IMR-90 (cell line): ENCODE results near the gene PIR. TPM values are rescaled to one million over a fixed set of nuclear protein-coding genes. Genes with fewer than 3 reads are reported as not detected.

Source experiments
- ATAC-seq: fragments of 200-7000 bp; cut with Tn5 transposase; 2 replicates; pipeline ENCODE4 v1.9.1; 2020; ENCODE audit warnings: low read depth, mild to moderate bottlenecking, moderate library complexity
- BruUV-seq: library from RNA; stranded (reverse); fragments of 400-500 nt; replicated peaks from 2 replicates; lab custom pipeline; 2021; lab: Mats Ljungman, UMichigan
- CTCF ChIA-PET: fragments of 300-600 bp; formaldehyde crosslinking; extraction: SDS; loops from one replicate; lab custom pipeline; 2021; ENCODE audit warnings: antibody characterized with exemption; lab: Yijun Ruan, JAX
- POLR2A ChIA-PET: fragments of 300-600 bp; sonication (Branson Sonifier 250); formaldehyde crosslinking; loops from one replicate; lab custom pipeline; 2022; ENCODE audit warnings: antibody characterized with exemption; ENCODE audit not compliant: unreplicated experiment; lab: Charles Lee
- DNase-seq: peaks from one replicate; pipeline ENCODE4 v3.0.0; 2013
- H2AFZ ChIP-seq: replicated peaks from 2 replicates; pipeline ENCODE3; 2013; ENCODE audit warnings: low read length, mild to moderate bottlenecking; ENCODE audit not compliant: poor library complexity
- H2AK5ac ChIP-seq: 2 replicates; pipeline ENCODE4 v1.6.1; 2013; ENCODE audit warnings: low read depth, low read length, inconsistent platforms
- H2AK9ac ChIP-seq: replicated peaks from 2 replicates; pipeline ENCODE3; 2013; ENCODE audit warnings: mild to moderate bottlenecking, low read depth, low read length, moderate library complexity; ENCODE audit not compliant: poor library complexity
- H2BK120ac ChIP-seq: 2 replicates; pipeline ENCODE4 v1.6.1; 2013; ENCODE audit warnings: low read depth, low read length, inconsistent platforms
- H2BK15ac ChIP-seq: 3 replicates; pipeline ENCODE4 v1.6.1; 2013; ENCODE audit warnings: low read depth, low read length, inconsistent platforms
- H2BK20ac ChIP-seq: 2 replicates; pipeline ENCODE4 v1.6.1; 2013; ENCODE audit warnings: low read depth, mild to moderate bottlenecking, inconsistent platforms, low read length, moderate library complexity
- H2BK5ac ChIP-seq: 2 replicates; pipeline ENCODE4 v1.6.1; 2013; ENCODE audit warnings: mild to moderate bottlenecking, low read depth, low read length, inconsistent platforms; ENCODE audit not compliant: poor library complexity, severe bottlenecking
- H3K14ac ChIP-seq: replicated peaks from 2 replicates; pipeline ENCODE4 v1.6.1; 2013; ENCODE audit warnings: low read depth, low read length, inconsistent platforms
- H3K18ac ChIP-seq: 2 replicates; pipeline ENCODE4 v1.6.1; 2013; ENCODE audit warnings: low read depth, low read length, control low read depth
- H3K23ac ChIP-seq: 2 replicates; pipeline ENCODE4 v1.6.1; 2013; ENCODE audit warnings: low read depth, low read length, inconsistent platforms
- H3K27ac ChIP-seq: 2 replicates; pipeline ENCODE4 v1.5.1; 2013; ENCODE audit warnings: mild to moderate bottlenecking, control low read depth, low read length; ENCODE audit not compliant: insufficient read depth
- H3K27me3 ChIP-seq: 2 replicates; pipeline ENCODE4 v1.6.1; 2013; ENCODE audit warnings: low read length; ENCODE audit not compliant: control insufficient read depth, insufficient read depth
- H3K36me3 ChIP-seq: 2 replicates; pipeline ENCODE4 v1.6.1; 2013; ENCODE audit warnings: low read length, mixed read lengths; ENCODE audit not compliant: control insufficient read depth, insufficient read depth
- H3K4ac ChIP-seq: 2 replicates; pipeline ENCODE4 v1.6.1; 2013; ENCODE audit warnings: low read depth, low read length, inconsistent platforms
- H3K4me1 ChIP-seq: 2 replicates; pipeline ENCODE4 v1.6.1; 2013; ENCODE audit warnings: low read length, mixed read lengths; ENCODE audit not compliant: control insufficient read depth, insufficient read depth
- H3K4me2 ChIP-seq: 2 replicates; pipeline ENCODE4 v1.6.1; 2013; ENCODE audit warnings: low read depth, mild to moderate bottlenecking, control low read depth, low read length, moderate library complexity
- H3K4me3 ChIP-seq: 2 replicates; pipeline ENCODE4 v1.5.1; 2013; ENCODE audit warnings: low read depth, mild to moderate bottlenecking, control low read depth, low read length, moderate library complexity; ENCODE audit not compliant: insufficient read depth
- H3K56ac ChIP-seq: 2 replicates; pipeline ENCODE4 v1.6.1; 2013; ENCODE audit warnings: low read length, inconsistent platforms; ENCODE audit not compliant: insufficient read depth; ENCODE audit errors: extremely low read depth
- H3K79me1 ChIP-seq, 2 experiments: 2 replicates each; pipeline ENCODE4 v1.6.1; 2013; ENCODE audit warnings: low read length in 2 of 2, inconsistent platforms in 1 of 2, low read depth in 1 of 2
- H3K9ac ChIP-seq: 2 replicates; pipeline ENCODE4 v1.6.1; 2013; ENCODE audit warnings: low read depth, low read length, control low read depth
- H3K9me1 ChIP-seq: 2 replicates; pipeline ENCODE4 v1.6.1; 2013; ENCODE audit warnings: low read length, inconsistent platforms; ENCODE audit not compliant: insufficient read depth
- H3K9me3 ChIP-seq: 2 replicates; pipeline ENCODE4 v1.6.1; 2013; ENCODE audit warnings: low read length; ENCODE audit not compliant: control insufficient read depth, insufficient read depth
- H4K20me1 ChIP-seq: 2 replicates; pipeline ENCODE4 v1.6.1; 2013; ENCODE audit warnings: low read length, inconsistent platforms; ENCODE audit not compliant: insufficient read depth
- H4K5ac ChIP-seq: 2 replicates; pipeline ENCODE4 v1.6.1; 2013; ENCODE audit warnings: mild to moderate bottlenecking, low read depth, low read length, control low read depth
- H4K8ac ChIP-seq, 2 experiments: 2 replicates each; pipeline ENCODE4 v1.6.1; 2013; ENCODE audit warnings: low read depth in 2 of 2, low read length in 2 of 2, control low read depth in 1 of 2, inconsistent platforms in 1 of 2
- H4K91ac ChIP-seq: 2 replicates; pipeline ENCODE4 v1.6.1; 2013; ENCODE audit warnings: low read depth, low read length, inconsistent platforms; ENCODE audit not compliant: insufficient read depth
- BHLHE40 ChIP-seq: fragments of 150-350 bp; IDR thresholded peaks from 2 replicates; pipeline ENCODE4 v1.6.1; 2016; ENCODE audit warnings: mild to moderate bottlenecking, low read depth, low read length
- CHD1 ChIP-seq: IDR thresholded peaks from 2 replicates; pipeline ENCODE4 v1.6.1; 2012; ENCODE audit warnings: low read depth, low read length, improper control_type of control experiment
- FOS ChIP-seq: fragments of 150-350 bp; IDR thresholded peaks from 2 replicates; pipeline ENCODE4 v1.6.1; 2016; ENCODE audit warnings: low read depth, low read length
- MAFK ChIP-seq: IDR thresholded peaks from 2 replicates; pipeline ENCODE4 v1.6.1; 2012; ENCODE audit warnings: low read depth, low read length, improper control_type of control experiment
- MAZ ChIP-seq: IDR thresholded peaks from 2 replicates; pipeline ENCODE4 v1.6.1; 2012; ENCODE audit warnings: low read depth, mild to moderate bottlenecking, low read length, improper control_type of control experiment, moderate library complexity, borderline replicate concordance
- MXI1 ChIP-seq: IDR thresholded peaks from 2 replicates; pipeline ENCODE4 v1.6.1; 2012; ENCODE audit warnings: low read depth, mild to moderate bottlenecking, low read length, moderate library complexity, borderline replicate concordance
- NFE2L2 ChIP-seq: fragments of 150-350 bp; IDR thresholded peaks from 2 replicates; pipeline ENCODE4 v1.6.1; 2016; ENCODE audit warnings: low read depth, mild to moderate bottlenecking, low read length
- POLR2A ChIP-seq: IDR thresholded peaks from 2 replicates; pipeline ENCODE4 v1.6.1; 2012; ENCODE audit warnings: mild to moderate bottlenecking, low read depth, low read length
- RAD21 ChIP-seq: IDR thresholded peaks from 2 replicates; pipeline ENCODE4 v1.6.1; 2012; ENCODE audit warnings: low read length, improper control_type of control experiment
- RFX5 ChIP-seq: IDR thresholded peaks from 2 replicates; pipeline ENCODE4 v1.8.0; 2012; ENCODE audit warnings: low read depth, mild to moderate bottlenecking, low read length, moderate library complexity
- SMC3 ChIP-seq: fragments of 150-350 bp; IDR thresholded peaks from 2 replicates; pipeline ENCODE4 v1.6.1; 2016; ENCODE audit warnings: low read depth, mild to moderate bottlenecking, antibody characterized with exemption, low read length, moderate library complexity
- WGBS, 2 experiments: methylation state at CpG; one replicate each; pipeline versions ENCODE4 v1.1.5 to v1.1.7; 2013; ENCODE audit warnings: missing lambda C conversion rate in 2 of 2; ENCODE audit not compliant: insufficient read length in 1 of 2; ENCODE audit errors: extremely low coverage in 2 of 2; 5-methylcytosine and 5-hydroxymethylcytosine counted together
- dilution Hi-C: fragments of 300-500 bp; cut with HindIII; formaldehyde crosslinking; loops from one replicate; pipeline ENCODE4 v1.14.3; 2018; ENCODE audit warnings: low sequenced_read_pairs; ENCODE audit not compliant: unreplicated experiment
- in situ Hi-C: fragments of 300-500 bp; cut with MboI; formaldehyde crosslinking; loops from 3 replicates; pipeline ENCODE4 v1.14.3; 2019; ENCODE audit warnings: low sequenced_read_pairs, inconsistent platforms, mixed read lengths
- intact Hi-C: fragments of 100-400 bp; cut with micrococcal nuclease; formaldehyde crosslinking; loops from 2 replicates; pipeline ENCODE4 v1.10.0; 2022
- polyA plus RNA-seq, 3 experiments: library from polyadenylated mRNA; depleted of rRNA; stranded (reverse); fragments of >200 nt; gene quantifications; 2 replicates each; pipeline ENCODE4 v1.2.3, GENCODE V29; 2012; ENCODE audit warnings: low replicate concordance in 1 of 3
- total RNA-seq: library from RNA; depleted of rRNA; stranded (reverse); fragments of >200 nt; gene quantifications from 2 replicates; pipeline ENCODE4 v1.2.3, GENCODE V29; 2012
- TF ChIP-seq, protein P1 (sequence below): conservative IDR thresholded peaks from 2 replicates; pipeline ENCODE4 v1.5.1; 2012; ENCODE audit warnings: mild to moderate bottlenecking, low read depth, low read length, improper control_type of control experiment
- TF ChIP-seq, protein P2 (sequence below): fragments of 150-350 bp; IDR thresholded peaks from 2 replicates; pipeline ENCODE4 v1.6.1; 2016; ENCODE audit warnings: low read depth, mild to moderate bottlenecking, low read length, moderate library complexity, borderline replicate concordance
- TF ChIP-seq, protein P3 (sequence below): fragments of 150-350 bp; IDR thresholded peaks from 2 replicates; pipeline ENCODE4 v1.6.1; 2017; ENCODE audit warnings: mild to moderate bottlenecking, antibody characterized with exemption, low read length, low read depth

PIR gene
- total and polyA plus RNA-seq, 2 of the 4 experiments (the other 2 are of a cell fraction), result 5.7 to 8.7 TPM

DNA sequence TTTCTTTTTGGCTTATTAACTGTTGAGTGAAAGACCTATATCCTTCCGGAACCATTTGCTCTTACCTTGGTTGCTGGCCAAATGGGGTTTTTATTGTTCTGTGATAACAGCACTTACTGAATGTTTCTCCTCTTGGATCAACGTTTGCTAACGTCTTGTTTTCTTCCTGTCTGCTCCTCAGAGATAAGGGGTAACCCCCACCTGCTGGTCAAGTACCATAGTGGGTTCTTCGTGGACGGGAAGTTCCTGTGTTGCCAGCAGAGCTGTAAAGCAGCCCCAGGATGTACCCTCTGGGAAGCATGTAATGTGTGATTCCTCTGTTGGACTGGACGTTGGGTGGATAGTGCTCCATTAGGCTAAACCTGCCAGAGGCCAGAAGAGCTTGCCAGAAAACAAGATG, 22.8 kb upstream of the PIR start:
- peaks cover 20% of the 10 kb centered on the region for H3K27me3 ChIP-seq
- H3K14ac ChIP-seq, result no peak overlapping the region
- no peak overlapping the region for H2BK15ac ChIP-seq
- H2AK5ac ChIP-seq, result no peak overlapping the region
- H3K23ac ChIP-seq, result no peak overlapping the region
- no peaks in the 10 kb centered on the region for H3K4me1 ChIP-seq
- H3K56ac ChIP-seq, result no peak overlapping the region
- H3K27ac ChIP-seq, result no peak overlapping the region
- ATAC-seq (no peak), DNase-seq (no peak)
- H3K4ac ChIP-seq, result no peak overlapping the region
- H3K4me2 ChIP-seq, result no peak overlapping the region
- no peaks in the 10 kb centered on the region for H3K36me3 ChIP-seq
- CTCF ChIA-PET, result no interaction called here
- no peak overlapping the region for H3K9ac ChIP-seq
- H2AFZ ChIP-seq, result no peak overlapping the region
- no peak overlapping the region for H2AK9ac ChIP-seq
- no peak overlapping the region for H3K18ac ChIP-seq
- no peak overlapping the region for H3K4me3 ChIP-seq
- POLR2A ChIA-PET, result no interaction called here
- no peak overlapping the region for H4K5ac ChIP-seq
- no peak overlapping the region for H4K8ac ChIP-seq
- in situ Hi-C loops, result no loop called here
- TF ChIP-seq SMC3 (no peak), RAD21 (no peak), POLR2A (no peak), NFE2L2 (no peak), MAFK (no peak), CHD1 (no peak), BHLHE40 (no peak), MAZ (no peak), FOS (no peak), RFX5 (no peak), MXI1 (no peak)
- TF ChIP-seq, protein P1, sequence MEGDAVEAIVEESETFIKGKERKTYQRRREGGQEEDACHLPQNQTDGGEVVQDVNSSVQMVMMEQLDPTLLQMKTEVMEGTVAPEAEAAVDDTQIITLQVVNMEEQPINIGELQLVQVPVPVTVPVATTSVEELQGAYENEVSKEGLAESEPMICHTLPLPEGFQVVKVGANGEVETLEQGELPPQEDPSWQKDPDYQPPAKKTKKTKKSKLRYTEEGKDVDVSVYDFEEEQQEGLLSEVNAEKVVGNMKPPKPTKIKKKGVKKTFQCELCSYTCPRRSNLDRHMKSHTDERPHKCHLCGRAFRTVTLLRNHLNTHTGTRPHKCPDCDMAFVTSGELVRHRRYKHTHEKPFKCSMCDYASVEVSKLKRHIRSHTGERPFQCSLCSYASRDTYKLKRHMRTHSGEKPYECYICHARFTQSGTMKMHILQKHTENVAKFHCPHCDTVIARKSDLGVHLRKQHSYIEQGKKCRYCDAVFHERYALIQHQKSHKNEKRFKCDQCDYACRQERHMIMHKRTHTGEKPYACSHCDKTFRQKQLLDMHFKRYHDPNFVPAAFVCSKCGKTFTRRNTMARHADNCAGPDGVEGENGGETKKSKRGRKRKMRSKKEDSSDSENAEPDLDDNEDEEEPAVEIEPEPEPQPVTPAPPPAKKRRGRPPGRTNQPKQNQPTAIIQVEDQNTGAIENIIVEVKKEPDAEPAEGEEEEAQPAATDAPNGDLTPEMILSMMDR, result no peak
- TF ChIP-seq, protein P2, sequence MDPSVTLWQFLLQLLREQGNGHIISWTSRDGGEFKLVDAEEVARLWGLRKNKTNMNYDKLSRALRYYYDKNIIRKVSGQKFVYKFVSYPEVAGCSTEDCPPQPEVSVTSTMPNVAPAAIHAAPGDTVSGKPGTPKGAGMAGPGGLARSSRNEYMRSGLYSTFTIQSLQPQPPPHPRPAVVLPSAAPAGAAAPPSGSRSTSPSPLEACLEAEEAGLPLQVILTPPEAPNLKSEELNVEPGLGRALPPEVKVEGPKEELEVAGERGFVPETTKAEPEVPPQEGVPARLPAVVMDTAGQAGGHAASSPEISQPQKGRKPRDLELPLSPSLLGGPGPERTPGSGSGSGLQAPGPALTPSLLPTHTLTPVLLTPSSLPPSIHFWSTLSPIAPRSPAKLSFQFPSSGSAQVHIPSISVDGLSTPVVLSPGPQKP, result no peak
- TF ChIP-seq, protein P3, sequence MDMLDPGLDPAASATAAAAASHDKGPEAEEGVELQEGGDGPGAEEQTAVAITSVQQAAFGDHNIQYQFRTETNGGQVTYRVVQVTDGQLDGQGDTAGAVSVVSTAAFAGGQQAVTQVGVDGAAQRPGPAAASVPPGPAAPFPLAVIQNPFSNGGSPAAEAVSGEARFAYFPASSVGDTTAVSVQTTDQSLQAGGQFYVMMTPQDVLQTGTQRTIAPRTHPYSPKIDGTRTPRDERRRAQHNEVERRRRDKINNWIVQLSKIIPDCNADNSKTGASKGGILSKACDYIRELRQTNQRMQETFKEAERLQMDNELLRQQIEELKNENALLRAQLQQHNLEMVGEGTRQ, result no peak
- H2BK20ac ChIP-seq, result no peak overlapping the region
- no peak overlapping the region for H4K91ac ChIP-seq
- H3K79me1 ChIP-seq, result no peaks in the 10 kb centered on the region
- H2BK120ac ChIP-seq, result no peak overlapping the region
- intact Hi-C loops, result no loop called here
- dilution Hi-C loops, result no loop called here
- H4K20me1 ChIP-seq, result no peaks in the 10 kb centered on the region
- no peaks in the 10 kb centered on the region for H3K9me1 ChIP-seq
- no peaks in the 10 kb centered on the region for H3K9me3 ChIP-seq
- BruUV-seq, result no TSS peak
- 60% methylated on average over 1 of the region's 6 CpGs; no CpG with 5 or more reads in 1 of the 2 experiments for WGBS, 2 experiments
- no peak overlapping the region for H2BK5ac ChIP-seq
